SU-DHL-6 (cell line): ENCODE results near the gene TMEM263.

ENCODE experiments used
- EZH2phosphoT487 ChIP-seq: fragments of 200-600 bp; sonication (generic), shearing (Covaris generic); conservative IDR thresholded peaks from 2 replicates; pipeline ENCODE4 v1.6.1; 2018; ENCODE audit warnings: mild to moderate bottlenecking, antibody characterized with exemption, low read length, moderate library complexity, mixed read lengths
- TF ChIP-seq, protein P1 (sequence below): fragments of 200-600 bp; sonication (generic); IDR thresholded peaks from one replicate; pipeline ENCODE4 v1.5.1; 2017; ENCODE audit warnings: antibody characterized with exemption, mild to moderate bottlenecking, low read length, moderate library complexity; ENCODE audit not compliant: insufficient read depth, poor library complexity, severe bottlenecking

DNA sequence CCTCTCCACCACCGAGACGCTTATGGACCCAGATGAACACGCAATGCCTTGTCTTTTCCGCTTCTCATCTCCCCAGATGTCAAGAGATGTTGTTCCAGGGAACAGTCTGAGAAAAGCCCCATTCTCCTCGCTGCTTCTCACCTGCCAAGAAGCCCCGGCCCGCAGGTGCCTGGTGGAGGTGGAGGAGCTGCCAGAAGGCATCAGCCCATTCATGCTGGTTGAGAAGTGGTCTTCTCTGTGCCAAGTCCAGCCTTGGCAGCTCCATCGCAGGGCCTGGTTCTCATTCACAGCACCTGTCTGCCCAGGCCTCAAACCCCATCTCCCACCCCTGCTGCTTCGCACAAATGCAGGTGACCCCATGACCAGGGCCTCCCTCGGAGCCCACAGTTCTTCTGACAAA is 42.3 kb upstream of the TMEM263 start:
- TF ChIP-seq, protein P1, sequence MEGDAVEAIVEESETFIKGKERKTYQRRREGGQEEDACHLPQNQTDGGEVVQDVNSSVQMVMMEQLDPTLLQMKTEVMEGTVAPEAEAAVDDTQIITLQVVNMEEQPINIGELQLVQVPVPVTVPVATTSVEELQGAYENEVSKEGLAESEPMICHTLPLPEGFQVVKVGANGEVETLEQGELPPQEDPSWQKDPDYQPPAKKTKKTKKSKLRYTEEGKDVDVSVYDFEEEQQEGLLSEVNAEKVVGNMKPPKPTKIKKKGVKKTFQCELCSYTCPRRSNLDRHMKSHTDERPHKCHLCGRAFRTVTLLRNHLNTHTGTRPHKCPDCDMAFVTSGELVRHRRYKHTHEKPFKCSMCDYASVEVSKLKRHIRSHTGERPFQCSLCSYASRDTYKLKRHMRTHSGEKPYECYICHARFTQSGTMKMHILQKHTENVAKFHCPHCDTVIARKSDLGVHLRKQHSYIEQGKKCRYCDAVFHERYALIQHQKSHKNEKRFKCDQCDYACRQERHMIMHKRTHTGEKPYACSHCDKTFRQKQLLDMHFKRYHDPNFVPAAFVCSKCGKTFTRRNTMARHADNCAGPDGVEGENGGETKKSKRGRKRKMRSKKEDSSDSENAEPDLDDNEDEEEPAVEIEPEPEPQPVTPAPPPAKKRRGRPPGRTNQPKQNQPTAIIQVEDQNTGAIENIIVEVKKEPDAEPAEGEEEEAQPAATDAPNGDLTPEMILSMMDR = no peak
- no peak for TF ChIP-seq EZH2phosphoT487
